Measurements from ENCODE around the gene ADGRL3.

DNA sequence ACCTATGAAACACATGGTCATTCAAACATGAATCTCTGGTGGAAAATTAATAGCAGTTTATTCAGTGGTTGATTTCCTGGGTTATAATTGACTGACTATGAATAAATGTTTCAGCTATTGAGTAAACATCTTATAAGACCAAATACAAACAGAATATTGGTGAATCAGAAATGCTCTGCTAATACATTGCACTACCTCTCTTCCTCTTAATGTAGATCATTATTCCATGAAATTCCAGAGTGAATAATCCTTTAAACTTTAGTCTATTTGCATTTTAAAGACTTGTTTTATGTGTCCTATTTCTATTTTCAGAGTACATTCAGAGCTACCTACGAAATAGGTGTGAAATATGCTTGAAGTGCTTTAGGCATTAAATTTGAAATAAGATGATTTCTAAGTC lies 715.4 kb downstream of the ADGRL3 start:
- TF ChIP-seq BACH2 (CRISPR knock-in tag; IDR thresholded peaks at IDR 0.05; ENCODE audit: borderline replicate concordance) = no peak
- TF ChIP-seq CSDC2 (CRISPR knock-in tag; IDR thresholded peaks at IDR 0.05) = no peak
- TF ChIP-seq, protein P1, sequence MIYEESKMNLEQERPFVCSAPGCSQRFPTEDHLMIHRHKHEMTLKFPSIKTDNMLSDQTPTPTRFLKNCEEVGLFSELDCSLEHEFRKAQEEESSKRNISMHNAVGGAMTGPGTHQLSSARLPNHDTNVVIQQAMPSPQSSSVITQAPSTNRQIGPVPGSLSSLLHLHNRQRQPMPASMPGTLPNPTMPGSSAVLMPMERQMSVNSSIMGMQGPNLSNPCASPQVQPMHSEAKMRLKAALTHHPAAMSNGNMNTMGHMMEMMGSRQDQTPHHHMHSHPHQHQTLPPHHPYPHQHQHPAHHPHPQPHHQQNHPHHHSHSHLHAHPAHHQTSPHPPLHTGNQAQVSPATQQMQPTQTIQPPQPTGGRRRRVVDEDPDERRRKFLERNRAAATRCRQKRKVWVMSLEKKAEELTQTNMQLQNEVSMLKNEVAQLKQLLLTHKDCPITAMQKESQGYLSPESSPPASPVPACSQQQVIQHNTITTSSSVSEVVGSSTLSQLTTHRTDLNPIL (CRISPR knock-in tag; IDR thresholded peaks at IDR 0.05; ENCODE audit: low read depth) = no peak
- no peak for TF ChIP-seq PPARA (CRISPR knock-in tag; IDR thresholded peaks at IDR 0.05; ENCODE audit: borderline replicate concordance)
